HG02763 (cell line): Measurements from ENCODE around the gene ADA.
"Not testable (repeated sequence)": the region's sequence is repeated elsewhere in the genome, so short reads cannot be mapped to it uniquely, and the experiment has no call there.

Experiments used
- ATAC-seq: cut with Tn5 transposase; IDR thresholded peaks from one replicate; pipeline ENCODE4 v1.9.1; 2021; ENCODE audit warnings: mild to moderate bottlenecking, moderate library complexity; ENCODE audit not compliant: unreplicated experiment

The ADA gene

GRCh38 chr20:44651684-44652423 lies at the start of gene ADA:
ADA (minus strand) TSS chr20:44651699; CDS start chr20:44651607, 92 bp downstream.
- no peak for ATAC-seq

GRCh38 chr20:44700306-44700705 lies 48.8 kb upstream of the ADA start:
- no peak for ATAC-seq

GRCh38 chr20:44698351-44698750 lies 46.9 kb upstream of the ADA start:
- ATAC-seq, result no peak

GRCh38 chr20:44697041-44697440 lies 45.5 kb upstream of the ADA start:
- not testable (repeated sequence) for ATAC-seq

- ATAC-seq, result no peak
Observed at GRCh38 chr20:44696315-44696714, 44.8 kb upstream of the ADA start.

GRCh38 chr20:44695674-44696300 lies 44.3 kb upstream of the ADA start:
- no peak for ATAC-seq

- ATAC-seq, result no peak
Observed at GRCh38 chr20:44695295-44695673, 43.8 kb upstream of the ADA start.

GRCh38 chr20:44694159-44694558 lies 42.7 kb upstream of the ADA start:
- no peak for ATAC-seq

- no peak for ATAC-seq
Observed at GRCh38 chr20:44693627-44694026, 42.1 kb upstream of the ADA start.

GRCh38 chr20:44692932-44693480 lies 41.5 kb upstream of the ADA start:
- no peak for ATAC-seq

GRCh38 chr20:44691424-44692423 lies 40.2 kb upstream of the ADA start:
- ATAC-seq, result no peak

- ATAC-seq, result no peak
Observed at GRCh38 chr20:44690781-44691423, 39.4 kb upstream of the ADA start.

GRCh38 chr20:44689809-44690208 lies 38.3 kb upstream of the ADA start:
- no peak for ATAC-seq

GRCh38 chr20:44688053-44688625 lies 36.6 kb upstream of the ADA start:
- no peak for ATAC-seq

GRCh38 chr20:44686934-44687333 lies 35.4 kb upstream of the ADA start:
- ATAC-seq, result no peak

- ATAC-seq, result no peak
Observed at GRCh38 chr20:44684047-44684967, 32.8 kb upstream of the ADA start.

GRCh38 chr20:44683263-44684046 lies 32.0 kb upstream of the ADA start:
- ATAC-seq, result no peak

GRCh38 chr20:44681796-44682566 lies 30.5 kb upstream of the ADA start:
- no peak for ATAC-seq
